SK-N-SH treated with all-trans-retinoic acid at 6 μM for 48 hours (cell line): ENCODE data around the gene UQCRC2.
A peak's percentile ranks its signal among the peaks of the same experiment; 100 is the strongest.

Source experiments
- ATAC-seq: fragments of 200-7000 bp; cut with Tn5 transposase; 3 replicates; pipeline ENCODE4 v1.9.1; 2020; ENCODE audit warnings: mild to moderate bottlenecking, moderate library complexity
- ARNTL ChIP-seq: fragments of 450-650 bp; formaldehyde crosslinking; IDR thresholded peaks from 2 replicates; pipeline ENCODE4 v1.5.0; 2020; ENCODE audit warnings: low read depth, mild to moderate bottlenecking, moderate library complexity, borderline replicate concordance
- CSDC2 ChIP-seq: fragments of 250-450 bp; sonication (Bioruptor Pico); IDR thresholded peaks from 2 replicates; pipeline ENCODE4 v1.5.0; 2020; ENCODE audit warnings: mild to moderate bottlenecking, moderate library complexity
- GLIS3 ChIP-seq: fragments of 250-450 bp; sonication (Bioruptor Pico); IDR thresholded peaks from 2 replicates; pipeline ENCODE4 v1.5.0; 2020; ENCODE audit warnings: mild to moderate bottlenecking, moderate library complexity
- ISL1 ChIP-seq: fragments of 250-450 bp; sonication (Bioruptor Pico); IDR thresholded peaks from 2 replicates; pipeline ENCODE4 v2.1.2; 2022; ENCODE audit warnings: mild to moderate bottlenecking, moderate library complexity
- RARB ChIP-seq: fragments of 250-450 bp; sonication (Bioruptor Pico); IDR thresholded peaks from 2 replicates; pipeline ENCODE4 v1.8.0; 2021; ENCODE audit warnings: mild to moderate bottlenecking, moderate library complexity
- SNAI2 ChIP-seq: fragments of 250-450 bp; sonication (Bioruptor Pico); IDR thresholded peaks from 2 replicates; pipeline ENCODE4 v1.5.0; 2020; ENCODE audit warnings: mild to moderate bottlenecking, moderate library complexity
- TCF4 ChIP-seq: fragments of 250-450 bp; sonication (Bioruptor Pico); IDR thresholded peaks from 2 replicates; pipeline ENCODE4 v1.8.0; 2021; ENCODE audit warnings: mild to moderate bottlenecking, moderate library complexity, borderline replicate concordance
- TOX ChIP-seq: fragments of 250-450 bp; sonication (Bioruptor Pico); IDR thresholded peaks from 2 replicates; pipeline ENCODE4 v1.8.0; 2021; ENCODE audit warnings: mild to moderate bottlenecking, moderate library complexity, borderline replicate concordance
- TSHZ2 ChIP-seq: fragments of 250-450 bp; sonication (Bioruptor Pico); IDR thresholded peaks from 2 replicates; pipeline ENCODE4 v1.5.0; 2020; ENCODE audit warnings: mild to moderate bottlenecking, moderate library complexity
- ZC3H10 ChIP-seq: fragments of 250-450 bp; sonication (Bioruptor Pico); IDR thresholded peaks from 2 replicates; pipeline ENCODE4 v1.5.1; 2021; ENCODE audit warnings: mild to moderate bottlenecking, moderate library complexity
- ZFP3 ChIP-seq: fragments of 250-450 bp; sonication (Bioruptor Pico); IDR thresholded peaks from 2 replicates; pipeline ENCODE4 v1.5.0; 2020; ENCODE audit warnings: mild to moderate bottlenecking, moderate library complexity
- ZFP30 ChIP-seq: fragments of 450-650 bp; formaldehyde crosslinking; IDR thresholded peaks from 2 replicates; pipeline ENCODE4 v1.5.0; 2022; ENCODE audit warnings: mild to moderate bottlenecking, moderate library complexity
- ZNF70 ChIP-seq: fragments of 450-650 bp; formaldehyde crosslinking; IDR thresholded peaks from 2 replicates; pipeline ENCODE4 v1.5.0; 2020; ENCODE audit warnings: mild to moderate bottlenecking, moderate library complexity
- ZNF8 ChIP-seq: fragments of 450-650 bp; formaldehyde crosslinking; IDR thresholded peaks from 2 replicates; pipeline ENCODE4 v1.5.0; 2020; ENCODE audit warnings: mild to moderate bottlenecking, moderate library complexity
- TF ChIP-seq, protein P1 (sequence below): fragments of 250-450 bp; sonication (Bioruptor Pico); IDR thresholded peaks from 2 replicates; pipeline ENCODE4 v1.5.1; 2020; ENCODE audit warnings: low read depth, mild to moderate bottlenecking, moderate library complexity
- TF ChIP-seq, protein P2 (sequence below): fragments of 250-450 bp; sonication (Bioruptor Pico); IDR thresholded peaks from 2 replicates; pipeline ENCODE4 v1.8.0; 2020; ENCODE audit warnings: mild to moderate bottlenecking, moderate library complexity, borderline replicate concordance
- TF ChIP-seq, protein P3 (sequence below): fragments of 250-450 bp; sonication (Bioruptor Pico); IDR thresholded peaks from 2 replicates; pipeline ENCODE4 v1.8.0; 2021; ENCODE audit warnings: low read depth, mild to moderate bottlenecking, moderate library complexity, borderline replicate concordance

The UQCRC2 gene

DNA sequence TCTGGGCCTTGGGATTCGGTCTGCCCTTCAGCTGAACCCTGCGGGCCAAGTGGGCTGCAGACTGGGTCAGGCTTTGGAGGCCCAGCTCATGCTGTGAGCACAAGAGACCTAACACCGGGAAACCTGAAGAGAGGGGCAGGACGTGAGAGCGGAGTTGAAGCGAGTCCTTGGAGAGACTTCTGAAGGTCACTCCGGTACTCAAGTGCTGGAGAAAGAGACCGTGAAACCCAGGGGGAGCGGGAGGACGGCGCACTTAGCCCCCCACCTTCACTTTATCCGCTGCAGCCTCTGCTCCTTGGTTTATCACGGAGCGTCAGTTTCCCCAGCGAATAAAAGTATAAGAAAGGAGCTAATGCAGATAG, 361 bp downstream of the UQCRC2 start:
- peak; percentile 57 for ATAC-seq
- TF ChIP-seq GLIS3 (CRISPR knock-in tag) (no peak), RARB (CRISPR knock-in tag) (no peak), ZC3H10 (CRISPR knock-in tag) (no peak), SNAI2 (CRISPR knock-in tag) (no peak), TCF4 (CRISPR knock-in tag) (no peak), TSHZ2 (no peak), CSDC2 (CRISPR knock-in tag) (no peak), ZFP3 (CRISPR knock-in tag) (no peak), ZFP30 (CRISPR knock-in tag) (no peak)
- TF ChIP-seq, protein P1, sequence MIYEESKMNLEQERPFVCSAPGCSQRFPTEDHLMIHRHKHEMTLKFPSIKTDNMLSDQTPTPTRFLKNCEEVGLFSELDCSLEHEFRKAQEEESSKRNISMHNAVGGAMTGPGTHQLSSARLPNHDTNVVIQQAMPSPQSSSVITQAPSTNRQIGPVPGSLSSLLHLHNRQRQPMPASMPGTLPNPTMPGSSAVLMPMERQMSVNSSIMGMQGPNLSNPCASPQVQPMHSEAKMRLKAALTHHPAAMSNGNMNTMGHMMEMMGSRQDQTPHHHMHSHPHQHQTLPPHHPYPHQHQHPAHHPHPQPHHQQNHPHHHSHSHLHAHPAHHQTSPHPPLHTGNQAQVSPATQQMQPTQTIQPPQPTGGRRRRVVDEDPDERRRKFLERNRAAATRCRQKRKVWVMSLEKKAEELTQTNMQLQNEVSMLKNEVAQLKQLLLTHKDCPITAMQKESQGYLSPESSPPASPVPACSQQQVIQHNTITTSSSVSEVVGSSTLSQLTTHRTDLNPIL (CRISPR knock-in tag): no peak
- TF ChIP-seq, protein P2, sequence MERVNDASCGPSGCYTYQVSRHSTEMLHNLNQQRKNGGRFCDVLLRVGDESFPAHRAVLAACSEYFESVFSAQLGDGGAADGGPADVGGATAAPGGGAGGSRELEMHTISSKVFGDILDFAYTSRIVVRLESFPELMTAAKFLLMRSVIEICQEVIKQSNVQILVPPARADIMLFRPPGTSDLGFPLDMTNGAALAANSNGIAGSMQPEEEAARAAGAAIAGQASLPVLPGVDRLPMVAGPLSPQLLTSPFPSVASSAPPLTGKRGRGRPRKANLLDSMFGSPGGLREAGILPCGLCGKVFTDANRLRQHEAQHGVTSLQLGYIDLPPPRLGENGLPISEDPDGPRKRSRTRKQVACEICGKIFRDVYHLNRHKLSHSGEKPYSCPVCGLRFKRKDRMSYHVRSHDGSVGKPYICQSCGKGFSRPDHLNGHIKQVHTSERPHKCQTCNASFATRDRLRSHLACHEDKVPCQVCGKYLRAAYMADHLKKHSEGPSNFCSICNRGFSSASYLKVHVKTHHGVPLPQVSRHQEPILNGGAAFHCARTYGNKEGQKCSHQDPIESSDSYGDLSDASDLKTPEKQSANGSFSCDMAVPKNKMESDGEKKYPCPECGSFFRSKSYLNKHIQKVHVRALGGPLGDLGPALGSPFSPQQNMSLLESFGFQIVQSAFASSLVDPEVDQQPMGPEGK (CRISPR knock-in tag): no peak

- TF ChIP-seq, protein P1 (CRISPR knock-in tag): no peak
- TF ChIP-seq ZC3H10 (CRISPR knock-in tag) (no peak), TOX (no peak), ISL1 (CRISPR knock-in tag) (no peak), TSHZ2 (no peak), ZFP30 (CRISPR knock-in tag) (no peak), ZFP3 (CRISPR knock-in tag) (no peak), GLIS3 (CRISPR knock-in tag) (no peak), CSDC2 (CRISPR knock-in tag) (no peak), ZNF8 (CRISPR knock-in tag) (no peak), ZNF70 (CRISPR knock-in tag) (no peak), SNAI2 (CRISPR knock-in tag) (no peak), ARNTL (CRISPR knock-in tag) (no peak), TCF4 (CRISPR knock-in tag) (no peak)
- TF ChIP-seq, protein P3, sequence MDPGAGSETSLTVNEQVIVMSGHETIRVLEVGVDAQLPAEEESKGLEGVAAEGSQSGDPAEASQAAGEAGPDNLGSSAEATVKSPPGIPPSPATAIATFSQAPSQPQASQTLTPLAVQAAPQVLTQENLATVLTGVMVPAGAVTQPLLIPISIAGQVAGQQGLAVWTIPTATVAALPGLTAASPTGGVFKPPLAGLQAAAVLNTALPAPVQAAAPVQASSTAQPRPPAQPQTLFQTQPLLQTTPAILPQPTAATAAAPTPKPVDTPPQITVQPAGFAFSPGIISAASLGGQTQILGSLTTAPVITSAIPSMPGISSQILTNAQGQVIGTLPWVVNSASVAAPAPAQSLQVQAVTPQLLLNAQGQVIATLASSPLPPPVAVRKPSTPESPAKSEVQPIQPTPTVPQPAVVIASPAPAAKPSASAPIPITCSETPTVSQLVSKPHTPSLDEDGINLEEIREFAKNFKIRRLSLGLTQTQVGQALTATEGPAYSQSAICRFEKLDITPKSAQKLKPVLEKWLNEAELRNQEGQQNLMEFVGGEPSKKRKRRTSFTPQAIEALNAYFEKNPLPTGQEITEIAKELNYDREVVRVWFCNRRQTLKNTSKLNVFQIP (CRISPR knock-in tag): no peak
- no peak for ATAC-seq
These were observed 4.7 kb downstream of the UQCRC2 start for GRCh38 chr16:21957714-21958346.
